NCI-H2227 (cell line): Measurements from ENCODE around the gene TMEM80.
"Not testable (repeated sequence)": the region's sequence is repeated elsewhere in the genome, so short reads cannot be mapped to it uniquely, and the experiment has no call there.

Experiments used
- DNase-seq: peaks from one replicate; lab custom pipeline; 2025; ENCODE audit not compliant: unreplicated experiment; lab: John Stamatoyannopoulos, UW

The TMEM80 gene

DNA sequence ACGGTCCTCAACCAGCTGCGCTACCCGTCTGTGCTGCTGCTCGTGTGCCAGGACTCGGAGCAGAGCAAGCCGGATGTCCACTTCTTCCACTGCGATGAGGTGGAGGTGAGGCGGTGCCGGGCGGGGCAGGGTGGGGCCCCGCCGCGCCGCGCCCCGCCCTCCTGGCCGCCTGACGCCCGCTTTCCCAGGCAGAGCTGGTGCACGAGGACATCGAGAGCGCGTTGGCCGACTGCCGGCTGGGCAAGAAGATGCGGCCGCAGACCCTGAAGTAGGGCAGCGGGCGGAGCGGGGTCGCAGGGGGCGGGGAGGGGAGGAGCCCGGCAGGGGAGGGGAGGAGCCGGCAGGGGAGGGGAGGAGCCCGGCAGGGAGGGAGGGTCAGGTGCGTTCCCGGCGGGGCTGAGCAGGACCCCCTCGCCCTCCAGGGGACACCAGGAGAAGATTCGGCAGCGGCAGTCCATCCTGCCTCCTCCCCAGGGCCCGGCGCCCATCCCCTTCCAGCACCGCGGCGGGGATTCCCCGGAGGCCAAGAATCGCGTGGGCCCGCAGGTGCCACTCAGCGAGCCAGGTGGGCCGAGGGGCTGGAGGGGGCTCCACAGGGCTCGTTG, 25.1 kb downstream of the TMEM80 start:
- peak; percentile 75 for DNase-seq

DNA sequence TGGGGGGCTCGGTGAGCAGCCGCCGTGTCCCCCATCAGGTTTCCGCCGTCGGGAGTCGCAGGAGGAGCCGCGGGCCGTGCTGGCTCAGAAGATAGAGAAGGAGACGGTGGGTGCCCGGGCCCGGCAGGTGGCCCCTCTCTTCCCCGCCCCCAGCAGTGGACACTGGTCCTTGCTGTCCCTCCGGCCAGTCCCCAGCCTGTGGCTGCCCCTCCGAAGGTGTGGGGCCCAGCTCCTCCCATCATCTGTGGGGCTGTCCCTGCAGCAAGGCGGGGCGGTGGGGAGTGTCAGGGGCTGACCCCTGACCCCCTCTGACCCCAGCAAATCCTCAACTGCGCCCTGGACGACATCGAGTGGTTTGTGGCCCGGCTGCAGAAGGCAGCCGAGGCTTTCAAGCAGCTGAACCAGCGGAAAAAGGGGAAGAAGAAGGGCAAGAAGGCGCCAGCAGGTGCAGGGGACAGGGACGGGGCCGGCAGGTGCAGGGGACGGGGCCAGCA, 25.7 kb downstream of the TMEM80 start:
- no peak for DNase-seq

DNA sequence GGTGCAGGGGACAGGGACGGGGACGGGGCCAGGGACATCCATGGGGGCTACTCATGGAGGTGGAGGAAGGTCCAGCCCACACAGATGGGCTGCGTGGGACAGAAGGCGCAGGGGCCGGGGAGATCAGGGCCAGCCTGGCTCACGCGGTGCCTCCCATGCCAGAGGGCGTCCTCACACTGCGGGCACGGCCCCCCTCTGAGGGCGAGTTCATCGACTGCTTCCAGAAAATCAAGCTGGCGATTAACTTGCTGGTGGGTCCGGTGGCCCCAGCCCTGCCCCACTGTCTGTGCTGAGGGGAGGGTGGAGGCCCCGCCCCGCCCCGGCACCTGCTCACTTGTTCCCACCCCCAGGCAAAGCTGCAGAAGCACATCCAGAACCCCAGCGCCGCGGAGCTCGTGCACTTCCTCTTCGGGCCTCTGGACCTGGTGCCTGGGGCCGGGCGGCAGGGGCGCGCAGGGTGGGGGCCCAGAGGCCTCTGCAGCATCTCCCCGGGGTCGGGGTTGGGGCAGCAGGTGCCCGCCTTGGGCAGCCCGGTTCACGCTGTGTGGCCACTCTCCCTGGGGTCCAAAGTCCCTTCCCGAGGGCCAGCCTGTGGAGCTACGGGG, 26.2 kb downstream of the TMEM80 start:
- peak; percentile 65 for DNase-seq

DNA sequence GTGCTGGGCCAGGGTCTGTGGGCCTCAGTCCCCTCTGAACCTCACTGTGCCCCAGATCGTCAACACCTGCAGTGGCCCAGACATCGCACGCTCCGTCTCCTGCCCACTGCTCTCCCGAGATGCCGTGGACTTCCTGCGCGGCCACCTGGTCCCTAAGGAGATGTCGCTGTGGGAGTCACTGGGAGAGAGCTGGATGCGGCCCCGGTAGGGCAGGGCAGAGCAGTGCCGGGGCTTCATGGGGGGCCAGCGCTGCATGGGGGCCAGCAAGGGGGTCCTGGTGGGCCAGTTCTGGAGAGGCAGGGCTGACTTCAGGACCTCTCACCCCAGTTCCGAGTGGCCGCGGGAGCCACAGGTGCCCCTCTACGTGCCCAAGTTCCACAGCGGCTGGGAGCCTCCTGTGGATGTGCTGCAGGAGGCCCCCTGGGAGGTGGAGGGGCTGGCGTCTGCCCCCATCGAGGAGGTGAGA, 26.8 kb downstream of the TMEM80 start:
- no peak for DNase-seq

DNA sequence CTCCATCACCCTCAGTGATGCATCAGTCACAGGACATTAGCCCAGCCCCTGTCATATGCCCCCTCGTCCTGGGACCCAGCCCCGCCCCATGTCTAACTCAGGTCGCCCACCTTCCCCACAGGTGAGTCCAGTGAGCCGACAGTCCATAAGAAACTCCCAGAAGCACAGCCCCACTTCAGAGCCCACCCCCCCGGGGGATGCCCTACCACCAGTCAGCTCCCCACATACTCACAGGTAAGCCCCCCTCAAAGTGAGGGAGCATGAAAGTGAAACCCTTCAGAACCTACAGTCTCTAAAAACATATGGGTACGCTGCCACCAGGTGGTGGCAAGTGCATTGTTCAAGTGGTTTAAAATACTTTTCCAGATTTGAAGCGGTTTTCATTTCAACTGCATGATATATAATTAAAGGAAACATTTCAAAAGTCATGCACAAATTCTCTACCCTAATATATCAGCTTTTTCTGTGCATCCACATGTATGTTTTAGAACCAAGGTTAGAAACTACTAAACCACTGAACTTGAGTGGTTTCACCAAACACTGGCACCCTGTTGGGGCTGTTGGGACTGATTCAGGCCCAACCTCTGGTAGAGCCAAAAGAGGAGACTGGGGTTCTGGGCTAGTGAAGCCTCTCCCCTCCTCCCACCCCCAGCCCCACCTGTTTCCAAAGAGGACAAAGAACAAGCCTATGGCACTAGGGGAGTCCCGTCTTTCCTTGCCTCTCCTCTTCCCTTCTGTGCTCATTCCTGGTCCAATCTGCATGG, 27.7 kb downstream of the TMEM80 start:
- DNase-seq = peak; percentile 72

DNA sequence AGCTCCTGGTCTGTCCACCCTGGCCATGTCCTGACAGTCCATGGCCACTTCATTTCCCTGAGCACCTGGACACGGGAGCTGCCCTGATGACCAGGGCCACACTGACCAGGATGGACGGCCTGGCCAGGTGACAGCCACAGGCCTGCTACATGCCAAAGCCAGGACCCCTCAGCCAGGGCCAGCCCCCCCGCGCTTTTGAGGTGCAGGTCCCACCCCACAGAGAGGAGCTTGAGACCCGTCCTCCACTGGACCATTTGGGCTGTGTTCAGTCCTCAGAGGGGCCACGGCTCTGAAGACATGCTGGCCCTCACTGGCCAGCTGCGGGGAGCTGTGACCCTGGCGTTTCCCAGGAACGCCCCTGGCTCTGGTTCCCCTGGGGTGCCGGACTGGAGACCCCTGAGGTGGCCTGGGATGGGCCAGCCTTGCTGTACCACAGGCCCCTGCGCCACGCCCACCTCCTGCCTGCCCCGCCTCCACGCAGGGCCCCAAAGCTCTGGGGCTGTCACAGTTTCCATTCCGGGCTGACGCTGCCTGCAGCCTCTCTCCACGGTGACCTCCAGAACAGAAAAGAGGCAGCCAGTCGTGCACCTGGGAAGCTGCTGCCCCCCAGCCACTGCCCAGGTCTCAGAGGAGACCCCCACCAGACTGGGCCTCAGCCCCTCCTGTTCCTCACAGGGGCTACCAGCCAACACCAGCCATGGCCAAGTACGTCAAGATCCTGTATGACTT, 28.6 kb downstream of the TMEM80 start:
- DNase-seq = no peak

DNA sequence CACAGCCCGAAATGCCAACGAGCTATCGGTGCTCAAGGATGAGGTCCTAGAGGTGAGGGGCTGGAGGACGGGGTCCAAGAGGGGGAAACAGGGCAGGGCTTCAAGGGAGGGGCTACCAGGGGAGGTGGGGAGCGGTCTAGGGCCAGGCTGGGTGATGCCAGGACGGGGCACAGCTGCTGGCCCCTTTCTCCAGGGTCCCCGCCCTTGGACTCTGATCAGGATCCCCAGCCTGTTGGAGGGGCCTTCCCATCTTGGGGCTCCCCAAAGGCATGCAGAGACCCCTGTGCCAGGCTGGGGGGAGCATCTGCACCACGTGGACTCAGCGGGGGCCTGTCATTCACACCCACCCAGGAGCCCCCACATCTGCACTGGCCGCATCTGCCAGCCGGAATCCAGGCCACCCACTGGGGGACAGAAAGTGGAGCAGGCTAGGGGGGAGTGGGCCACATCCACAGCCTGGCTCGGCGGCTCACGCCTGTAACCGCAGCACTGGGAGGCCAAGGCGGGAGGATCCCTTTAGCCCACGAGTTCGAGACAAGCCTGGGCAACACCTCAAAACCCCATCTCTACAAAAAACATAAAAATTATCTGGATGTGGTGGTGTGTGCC, 29.3 kb downstream of the TMEM80 start:
- DNase-seq = no peak

DNA sequence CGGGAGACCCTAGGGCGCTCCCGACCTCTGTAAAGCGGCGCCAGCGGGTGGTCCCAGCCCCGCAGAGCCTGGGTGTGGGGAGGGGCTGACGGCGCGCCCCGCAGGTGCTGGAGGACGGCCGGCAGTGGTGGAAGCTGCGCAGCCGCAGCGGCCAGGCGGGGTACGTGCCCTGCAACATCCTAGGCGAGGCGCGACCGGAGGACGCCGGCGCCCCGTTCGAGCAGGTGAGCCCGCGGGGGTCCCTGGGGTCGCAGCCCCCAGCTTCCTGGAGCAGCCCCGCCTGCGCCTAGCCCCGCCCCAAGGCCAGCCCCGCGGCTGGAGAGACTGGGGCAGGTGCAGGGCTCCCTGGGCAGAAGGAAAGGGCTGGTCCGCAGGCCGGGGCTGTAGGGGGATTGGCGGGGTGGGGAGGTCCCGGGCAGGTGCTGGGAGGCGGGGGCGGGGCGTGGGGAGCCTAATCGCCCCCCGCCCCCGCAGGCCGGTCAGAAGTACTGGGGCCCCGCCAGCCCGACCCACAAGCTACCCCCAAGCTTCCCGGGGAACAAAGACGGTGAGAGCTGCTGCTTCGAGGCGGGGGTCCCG, 30.1 kb downstream of the TMEM80 start:
- peak; percentile 68 for DNase-seq

DNA sequence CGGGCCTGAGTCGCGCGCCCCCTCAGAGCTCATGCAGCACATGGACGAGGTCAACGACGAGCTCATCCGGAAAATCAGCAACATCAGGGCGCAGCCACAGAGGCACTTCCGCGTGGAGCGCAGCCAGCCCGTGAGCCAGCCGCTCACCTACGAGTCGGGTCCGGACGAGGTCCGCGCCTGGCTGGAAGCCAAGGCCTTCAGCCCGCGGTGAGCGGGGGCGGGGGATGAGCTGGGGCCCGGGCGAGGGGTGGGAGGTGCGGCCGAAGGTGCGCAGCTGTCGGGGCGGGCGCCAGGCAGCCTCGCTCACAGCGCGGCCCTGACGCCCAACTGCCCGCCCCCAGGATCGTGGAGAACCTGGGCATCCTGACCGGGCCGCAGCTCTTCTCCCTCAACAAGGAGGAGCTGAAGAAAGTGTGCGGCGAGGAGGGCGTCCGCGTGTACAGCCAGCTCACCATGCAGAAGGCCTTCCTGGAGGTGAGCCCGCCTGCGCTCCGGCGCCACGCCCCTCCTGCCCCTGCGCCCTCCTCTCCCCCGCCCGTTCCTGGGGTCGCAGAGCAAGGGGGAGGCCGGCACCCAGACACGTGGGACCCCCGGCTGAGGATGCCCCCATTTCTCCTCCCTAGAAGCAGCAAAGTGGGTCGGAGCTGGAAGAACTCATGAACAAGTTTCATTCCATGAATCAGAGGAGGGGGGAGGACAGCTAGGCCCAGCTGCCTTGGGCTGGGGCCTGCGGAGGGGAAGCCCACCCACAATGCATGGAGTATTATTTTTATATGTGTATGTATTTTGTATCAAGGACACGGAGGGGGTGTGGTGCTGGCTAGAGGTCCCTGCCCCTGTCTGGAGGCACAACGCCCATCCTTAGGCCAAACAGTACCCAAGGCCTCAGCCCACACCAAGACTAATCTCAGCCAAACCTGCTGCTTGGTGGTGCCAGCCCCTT, 30.9 kb downstream of the TMEM80 start:
- DNase-seq = peak; percentile 92

DNA sequence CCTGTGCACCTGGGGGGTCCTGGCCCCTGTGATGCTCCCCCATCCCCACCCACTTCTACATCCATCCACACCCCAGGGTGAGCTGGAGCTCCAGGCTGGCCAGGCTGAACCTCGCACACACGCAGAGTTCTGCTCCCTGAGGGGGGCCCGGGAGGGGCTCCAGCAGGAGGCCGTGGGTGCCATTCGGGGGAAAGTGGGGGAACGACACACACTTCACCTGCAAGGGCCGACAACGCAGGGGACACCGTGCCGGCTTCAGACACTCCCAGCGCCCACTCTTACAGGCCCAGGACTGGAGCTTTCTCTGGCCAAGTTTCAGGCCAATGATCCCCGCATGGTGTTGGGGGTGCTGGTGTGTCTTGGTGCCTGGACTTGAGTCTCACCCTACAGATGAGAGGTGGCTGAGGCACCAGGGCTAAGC, 31.7 kb downstream of the TMEM80 start:
- no peak for DNase-seq

DNA sequence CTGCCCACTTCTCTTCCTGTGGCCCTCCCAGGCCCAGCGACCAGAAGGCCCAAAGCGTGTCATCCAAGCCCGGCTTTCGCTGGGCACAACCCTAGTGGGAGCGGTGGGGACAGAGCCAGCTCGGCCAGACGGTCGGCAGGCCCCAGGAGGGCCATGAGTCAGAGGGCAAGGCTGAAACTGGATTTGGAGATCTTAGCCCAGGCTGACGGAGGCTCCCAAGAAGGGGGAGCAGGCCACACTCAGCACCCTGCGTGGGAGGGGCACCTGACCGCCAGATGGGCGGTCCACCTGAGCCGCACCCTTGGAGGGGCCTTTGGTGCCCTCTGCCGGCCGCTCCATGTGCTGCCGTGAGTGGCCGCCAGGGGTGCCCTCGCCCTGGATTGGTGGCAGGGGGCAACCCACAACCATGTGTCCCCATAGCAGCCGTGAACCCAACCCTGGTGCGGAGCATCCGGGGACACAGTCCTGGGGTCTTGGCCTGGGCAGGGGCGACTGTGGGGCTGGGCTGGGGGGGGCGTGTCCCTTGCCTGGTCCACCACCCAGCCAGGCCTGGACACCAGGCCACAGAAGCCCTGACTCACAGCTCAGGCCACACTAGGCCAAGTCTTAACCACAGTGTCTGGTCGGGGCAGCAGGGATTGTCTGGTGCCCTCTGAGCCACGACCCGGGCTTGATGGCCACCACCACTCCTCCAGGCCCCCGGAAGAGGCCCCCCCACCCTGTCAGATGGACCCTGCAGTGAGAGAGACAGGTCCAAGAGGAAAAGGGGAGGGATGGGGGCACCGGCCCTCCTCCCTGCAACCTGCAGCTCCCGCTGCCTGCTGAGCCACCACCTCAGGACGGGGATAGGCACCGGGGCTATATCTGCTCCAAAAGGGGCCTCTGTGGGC, 32.5 kb downstream of the TMEM80 start:
- DNase-seq = peak; percentile 53

DNA sequence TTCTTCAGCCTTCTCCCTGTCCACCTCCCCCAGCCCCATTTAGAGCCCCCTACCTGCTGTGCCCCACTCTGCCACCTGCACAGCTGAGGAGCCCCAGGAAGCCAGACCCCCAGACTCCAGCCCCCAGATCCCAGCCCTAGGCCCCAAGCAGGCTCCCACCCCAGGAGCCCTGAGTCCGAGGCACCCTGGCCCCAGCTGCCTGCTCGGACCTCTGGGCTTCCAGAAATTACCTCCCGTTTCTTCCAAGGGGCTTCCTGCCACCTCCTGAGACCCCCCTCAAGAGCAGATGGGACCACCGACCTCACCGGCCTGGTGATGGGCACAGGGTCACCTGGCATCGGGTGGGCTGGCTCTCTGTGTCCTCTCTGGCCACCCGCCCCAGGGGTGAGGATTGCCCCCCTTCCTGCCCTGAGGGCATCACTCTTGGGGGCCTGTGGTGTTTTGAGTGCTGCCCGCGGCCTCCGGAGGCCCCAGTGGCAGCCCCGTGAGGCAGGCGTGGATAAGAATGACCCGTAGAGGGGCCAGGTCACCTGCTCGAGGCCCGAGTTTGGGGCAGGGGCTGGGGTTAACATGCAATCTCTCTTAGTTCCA, 33.4 kb downstream of the TMEM80 start:
- DNase-seq = no peak

DNA sequence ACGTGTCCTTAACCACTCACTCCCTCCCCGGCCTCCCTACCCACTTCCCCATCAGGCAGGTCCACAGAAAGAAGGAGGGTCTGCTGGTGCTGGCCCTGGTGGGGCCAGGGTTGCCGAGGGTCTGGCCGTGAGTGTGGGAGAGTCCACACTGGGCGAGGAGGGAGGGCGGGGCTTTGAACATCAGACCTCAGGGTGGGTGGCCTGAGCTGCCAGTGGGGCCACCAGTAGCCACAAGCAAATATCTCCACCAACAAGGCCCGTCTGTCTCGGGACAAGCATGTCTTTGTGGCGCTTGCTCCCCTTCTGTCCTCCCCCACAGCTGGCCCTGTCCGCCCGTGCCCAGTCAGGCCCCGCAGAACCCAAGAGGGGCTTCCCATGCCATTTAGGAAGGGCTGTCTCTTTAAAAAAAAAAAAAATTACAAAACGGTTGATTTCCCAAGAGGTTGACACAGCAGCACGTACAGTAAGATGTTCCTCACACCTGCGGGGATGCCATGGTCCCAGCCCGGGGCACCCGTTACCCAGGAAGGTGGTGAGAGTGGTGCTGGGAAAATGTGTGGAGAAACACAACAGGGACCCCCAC, 34.0 kb downstream of the TMEM80 start:
- no peak for DNase-seq

DNA sequence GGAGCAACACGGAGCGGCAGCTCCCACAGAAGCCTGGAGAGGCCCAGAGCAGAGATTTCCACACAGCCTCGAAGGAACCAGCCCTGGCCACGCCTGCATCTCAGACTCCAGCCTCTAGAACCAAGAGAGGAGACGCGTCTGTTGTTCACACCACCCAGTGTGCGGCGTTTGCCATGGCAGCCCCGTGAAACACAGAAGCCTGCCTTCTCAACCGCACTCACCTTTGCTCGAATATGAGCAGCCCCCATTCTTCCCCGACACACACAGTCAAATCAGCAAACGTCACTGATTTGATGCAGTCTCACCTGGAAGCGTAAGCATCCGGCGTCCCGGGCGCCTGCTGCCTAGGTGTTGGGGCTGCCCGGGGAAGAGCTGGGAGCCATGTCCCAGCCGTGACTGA, 37.5 kb downstream of the TMEM80 start:
- no peak for DNase-seq

DNA sequence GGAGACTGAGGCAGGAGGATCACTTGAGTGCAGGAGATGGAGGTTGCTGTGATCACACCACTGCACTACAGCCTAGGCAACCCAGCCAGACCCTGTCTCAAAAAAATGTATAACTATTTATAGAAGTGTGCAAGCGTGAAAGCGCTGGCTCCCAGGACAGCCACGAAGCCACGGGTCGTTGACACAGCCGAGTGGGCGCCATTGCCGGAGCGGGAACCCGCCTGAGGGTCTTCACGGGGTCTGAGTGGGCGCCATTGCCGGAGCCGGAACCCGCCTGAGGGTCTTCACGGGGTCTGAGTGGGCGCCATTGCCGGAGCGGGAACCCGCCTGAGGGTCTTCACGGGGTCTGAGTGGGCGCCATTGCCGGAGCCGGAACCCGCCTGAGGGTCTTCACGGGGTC, 38.9 kb downstream of the TMEM80 start:
- DNase-seq = not testable (repeated sequence)

DNA sequence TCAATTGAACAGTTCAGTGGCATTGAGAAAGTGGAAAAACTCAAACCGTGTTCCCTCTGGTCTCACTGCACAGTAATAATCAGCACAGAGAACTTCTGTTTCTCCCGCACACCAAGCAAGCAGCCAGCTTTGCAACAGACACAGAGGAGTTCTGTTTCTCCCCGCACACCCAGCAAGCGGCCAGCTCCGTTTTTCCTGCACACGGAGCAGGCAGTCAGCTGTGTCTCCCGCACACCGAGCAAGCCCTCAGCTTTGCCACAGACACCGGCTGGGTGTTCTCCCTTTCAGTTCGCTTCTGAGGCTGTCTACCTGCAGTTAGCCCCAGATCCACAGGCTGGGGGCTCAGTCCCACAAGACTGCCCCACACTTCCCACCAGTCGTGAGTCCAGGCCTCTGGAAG, 41.8 kb downstream of the TMEM80 start:
- DNase-seq = peak; percentile 28

DNA sequence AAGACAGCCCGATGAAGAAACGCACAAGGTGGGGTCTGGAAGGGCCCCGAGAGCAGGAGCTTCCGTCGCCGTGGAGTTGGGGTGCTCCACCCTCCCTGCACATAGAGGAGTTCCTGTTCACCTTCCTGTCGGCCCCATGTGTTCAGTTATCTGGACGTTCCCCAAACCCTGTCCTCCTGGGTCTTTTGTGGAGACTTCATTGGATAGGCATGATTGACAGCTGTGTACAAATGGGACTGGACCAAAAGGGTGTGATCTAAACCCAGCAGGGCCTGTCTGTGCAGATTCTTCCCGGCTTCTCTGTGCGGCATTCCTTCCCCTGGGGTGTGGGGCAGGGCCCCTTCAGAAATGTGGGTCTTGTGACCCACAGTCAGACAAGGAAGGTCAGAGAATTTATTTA, 42.3 kb downstream of the TMEM80 start:
- not testable (repeated sequence) for DNase-seq

DNA sequence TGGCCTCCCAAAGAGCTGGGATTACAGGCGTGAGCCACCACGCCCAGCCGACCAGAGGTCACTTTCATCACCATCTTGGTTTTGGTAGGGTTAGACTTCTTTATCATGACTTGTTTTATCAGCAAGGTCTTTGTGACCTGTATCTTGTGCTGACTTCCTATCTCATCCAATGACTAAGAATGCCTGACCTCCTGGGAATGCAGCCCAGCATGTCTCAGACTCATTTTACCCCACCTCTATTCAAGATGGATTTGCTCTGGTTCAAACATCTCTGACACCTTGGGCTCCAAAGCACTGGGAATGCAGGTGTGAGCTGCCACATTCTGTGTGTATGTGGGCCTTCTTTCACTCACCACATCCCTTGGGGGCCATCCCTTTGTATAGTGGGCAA, 46.5 kb downstream of the TMEM80 start:
- DNase-seq = no peak
